ENCODE measurements around the gene ATOH8. TPM values are rescaled to one million over a fixed set of nuclear protein-coding genes. Genes with fewer than 3 reads are reported as not detected.

Gene ATOH8
- total RNA-seq, 4 donors from 2014 or later, result 82.8 to 260 (median 167) TPM

DNA sequence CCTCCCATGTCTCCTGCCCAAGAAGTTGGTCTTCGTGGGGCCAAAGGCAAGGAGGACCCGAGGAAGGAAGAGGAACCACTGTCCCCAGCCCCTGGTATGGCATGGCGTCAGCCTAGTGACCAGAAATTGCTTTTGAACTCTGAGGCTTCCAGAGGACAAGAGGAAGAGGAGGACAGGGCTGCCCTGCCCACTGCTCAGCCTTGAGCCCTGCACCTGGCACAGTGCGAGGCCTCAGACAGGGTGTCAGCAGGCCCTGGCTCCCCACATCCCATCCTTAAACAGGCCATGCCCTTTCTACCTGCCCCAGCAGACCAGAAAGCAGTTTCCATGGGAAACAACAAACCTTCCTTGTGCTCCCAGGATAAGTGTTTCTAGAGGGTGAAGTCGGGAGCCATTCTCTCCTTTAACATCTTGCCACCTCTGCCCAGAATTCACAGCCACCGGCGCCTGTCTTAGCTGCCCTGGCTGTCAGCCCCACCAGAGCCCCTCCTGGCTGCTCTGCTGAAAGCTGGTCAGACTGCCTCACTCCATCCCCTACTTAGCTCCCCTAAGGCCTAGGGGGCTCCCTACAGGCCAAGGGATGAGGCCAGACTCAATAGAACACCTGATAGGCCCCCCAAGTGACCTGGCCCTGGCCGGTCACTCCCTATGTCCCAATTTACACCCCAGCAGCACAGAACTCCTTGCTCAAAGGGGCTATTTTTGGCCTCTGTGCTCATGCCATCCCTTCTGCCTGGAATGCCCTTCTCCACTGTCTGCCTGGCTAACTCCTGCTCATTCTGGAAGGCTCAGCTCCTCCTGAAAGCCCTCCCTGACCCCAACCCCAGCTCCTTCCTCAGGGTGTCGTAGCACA lies 20.6 kb downstream of the ATOH8 start:
- Histone ChIP-seq H3K4me1 (peaks cover 81 to 97% of the 10 kb centered on the region in 2 donors), H3K27ac (peak overlapping the region; percentile 90 to 99 (median 96)), H3K4me3 (replicated peaks in 1 of 3) (no peak overlapping the region), H3K9me3 (no peaks in the 10 kb centered on the region), H3K36me3 (peaks cover 15 to 47% of the 10 kb centered on the region in 2 donors), H3K27me3 (no peaks in the 10 kb centered on the region)
- no peak for DNase-seq
- intact Hi-C loops (cut with DNase I), result no loop called here
- 75 to 91% methylated on average over 8 to 9 of the region's 9 CpGs for WGBS, 2 donors
- TF ChIP-seq POLR2A (IDR thresholded peaks at IDR 0.05), result no peak
- TF ChIP-seq, protein P1, sequence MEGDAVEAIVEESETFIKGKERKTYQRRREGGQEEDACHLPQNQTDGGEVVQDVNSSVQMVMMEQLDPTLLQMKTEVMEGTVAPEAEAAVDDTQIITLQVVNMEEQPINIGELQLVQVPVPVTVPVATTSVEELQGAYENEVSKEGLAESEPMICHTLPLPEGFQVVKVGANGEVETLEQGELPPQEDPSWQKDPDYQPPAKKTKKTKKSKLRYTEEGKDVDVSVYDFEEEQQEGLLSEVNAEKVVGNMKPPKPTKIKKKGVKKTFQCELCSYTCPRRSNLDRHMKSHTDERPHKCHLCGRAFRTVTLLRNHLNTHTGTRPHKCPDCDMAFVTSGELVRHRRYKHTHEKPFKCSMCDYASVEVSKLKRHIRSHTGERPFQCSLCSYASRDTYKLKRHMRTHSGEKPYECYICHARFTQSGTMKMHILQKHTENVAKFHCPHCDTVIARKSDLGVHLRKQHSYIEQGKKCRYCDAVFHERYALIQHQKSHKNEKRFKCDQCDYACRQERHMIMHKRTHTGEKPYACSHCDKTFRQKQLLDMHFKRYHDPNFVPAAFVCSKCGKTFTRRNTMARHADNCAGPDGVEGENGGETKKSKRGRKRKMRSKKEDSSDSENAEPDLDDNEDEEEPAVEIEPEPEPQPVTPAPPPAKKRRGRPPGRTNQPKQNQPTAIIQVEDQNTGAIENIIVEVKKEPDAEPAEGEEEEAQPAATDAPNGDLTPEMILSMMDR (IDR thresholded peaks at IDR 0.05), result no peak

DNA sequence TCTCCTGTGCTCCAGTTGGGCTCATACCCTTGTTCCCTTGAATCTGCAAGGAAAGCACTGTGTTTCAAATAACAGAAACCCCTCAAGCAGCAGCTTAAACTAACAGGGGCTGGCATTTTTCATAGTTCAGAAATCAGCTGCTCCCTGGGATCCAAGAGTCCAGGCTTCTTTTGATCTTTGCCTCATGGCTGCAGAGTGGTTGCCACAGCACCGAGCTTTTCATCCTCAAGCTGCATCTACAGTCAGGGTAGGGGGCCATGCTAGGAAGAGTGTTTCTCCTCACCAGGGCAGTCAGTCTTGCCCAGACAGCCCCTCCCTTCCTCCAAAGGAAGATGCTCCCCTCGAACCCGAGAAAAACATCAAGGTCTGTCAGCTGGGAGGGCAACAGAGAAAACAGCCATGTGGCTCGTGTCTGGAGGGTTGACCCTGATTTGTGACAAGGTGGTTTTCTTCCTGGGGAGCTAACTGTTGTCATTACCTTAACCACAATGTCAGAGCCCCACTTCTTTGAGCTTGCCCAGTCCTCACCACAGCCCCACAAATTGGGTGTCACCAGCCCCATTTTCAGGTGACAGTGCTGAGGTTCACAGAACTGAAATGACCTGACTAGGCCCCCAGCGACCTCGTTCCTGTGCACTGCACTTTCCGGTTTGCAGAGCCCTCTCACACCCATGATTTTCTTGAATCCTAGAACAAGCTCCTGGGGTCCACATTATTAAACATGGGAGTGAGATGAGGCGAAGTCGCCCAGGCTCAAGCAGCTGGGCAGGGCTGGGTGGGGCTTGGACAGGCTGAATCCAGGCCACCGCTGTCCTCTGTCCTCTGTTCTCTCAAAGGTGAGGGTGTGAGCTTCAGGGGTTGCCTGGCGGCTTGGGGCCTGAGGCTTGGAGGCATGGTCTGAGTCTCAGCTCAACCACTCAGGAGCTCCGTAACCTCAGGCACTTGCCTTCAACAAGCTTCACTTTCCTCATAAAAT lies 21.9 kb downstream of the ATOH8 start:
- TF ChIP-seq POLR2A (IDR thresholded peaks at IDR 0.05), result no peak
- TF ChIP-seq, protein P1 (IDR thresholded peaks at IDR 0.05), result no peak
- Histone ChIP-seq H3K27ac (peak overlapping the region in 2 of 3 donors; percentile 96 to 99), H3K9me3 (no peaks in the 10 kb centered on the region), H3K27me3 (no peaks in the 10 kb centered on the region), H3K4me1 (peaks cover 73 to 97% of the 10 kb centered on the region in 2 donors), H3K4me3 (replicated peaks in 1 of 3) (no peak overlapping the region), H3K36me3 (peaks cover 19 to 54% of the 10 kb centered on the region in 2 donors)
- intact Hi-C loops (cut with DNase I), result no loop called here
- no peak for DNase-seq
- 88 to 93% methylated on average over 11 to 12 of the region's 12 CpGs for WGBS, 2 donors

DNA sequence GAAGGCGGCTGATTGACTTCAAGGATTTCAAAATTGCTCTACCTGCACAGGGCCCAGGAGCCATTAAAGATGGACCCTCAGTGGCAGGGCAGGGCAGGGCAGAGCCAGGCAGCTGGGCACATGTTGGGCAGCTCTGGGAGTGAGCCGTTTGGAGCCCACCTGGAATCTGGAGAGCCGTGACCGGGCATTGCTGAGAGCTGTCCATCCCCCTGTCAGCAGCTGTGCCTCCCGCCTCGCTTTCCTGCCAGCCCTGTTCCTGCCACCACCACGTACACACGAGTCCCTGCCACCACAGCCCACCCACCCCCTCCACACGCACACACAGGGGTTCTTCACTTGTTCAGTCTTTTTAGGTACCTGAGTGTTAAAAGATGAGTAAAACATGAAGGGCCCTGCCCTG lies 22.9 kb downstream of the ATOH8 start:
- Histone ChIP-seq H3K4me1 (peaks cover 63 to 93% of the 10 kb centered on the region in 2 donors), H3K4me3 (replicated peaks in 1 of 3) (no peak overlapping the region), H3K9me3 (no peaks in the 10 kb centered on the region), H3K27ac (peak overlapping the region in 2 of 3 donors; percentile 96 to 99), H3K27me3 (no peaks in the 10 kb centered on the region), H3K36me3 (peaks cover 29 to 55% of the 10 kb centered on the region in 2 donors)
- no peak for TF ChIP-seq POLR2A (IDR thresholded peaks at IDR 0.05)
- TF ChIP-seq, protein P1 (IDR thresholded peaks at IDR 0.05), result no peak
- intact Hi-C loops (cut with DNase I), result no loop called here
- no peak for DNase-seq
- WGBS, 2 donors, result 87 to 88% methylated on average over 8 to 9 of the region's 9 CpGs

DNA sequence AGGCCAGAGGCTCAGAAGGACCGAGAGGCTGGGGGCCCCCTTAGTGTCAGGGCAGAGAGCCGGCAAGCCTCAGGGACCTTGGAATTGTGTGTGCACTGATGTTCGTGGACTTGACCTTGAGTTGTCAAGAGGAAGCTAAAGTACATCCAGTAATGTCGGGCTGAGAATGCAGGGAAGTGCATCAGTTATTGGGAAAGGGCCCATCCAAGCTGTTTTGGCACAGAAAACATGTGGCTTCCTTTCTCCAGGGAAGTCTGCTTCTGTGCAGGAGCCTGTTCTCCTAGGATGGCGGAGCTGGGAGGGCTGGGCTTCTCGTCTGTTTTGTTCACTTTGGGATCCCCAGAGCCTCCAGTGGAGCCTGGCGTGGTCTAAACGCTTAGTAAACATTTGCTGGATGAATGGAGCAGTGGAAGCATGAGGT lies 23.7 kb downstream of the ATOH8 start:
- no peak for DNase-seq
- intact Hi-C loops (cut with DNase I), result no loop called here
- TF ChIP-seq, protein P1 (IDR thresholded peaks at IDR 0.05), result no peak
- TF ChIP-seq POLR2A (IDR thresholded peaks at IDR 0.05), result no peak
- WGBS, 2 donors, result 61 to 71% methylated on average over 8 of the region's 8 CpGs
- Histone ChIP-seq H3K27me3 (no peaks in the 10 kb centered on the region), H3K9me3 (no peaks in the 10 kb centered on the region), H3K36me3 (peaks cover 30 to 62% of the 10 kb centered on the region in 2 donors), H3K27ac (peak overlapping the region in 2 of 3 donors; percentile 96 to 99), H3K4me3 (replicated peaks in 1 of 3) (no peak overlapping the region), H3K4me1 (peaks cover 58 to 90% of the 10 kb centered on the region in 2 donors)

Data from thyroid gland (tissue), 4 donors.